Thyroid gland (tissue), 4 donors: ENCODE results near the gene ITPR3. TPM values are rescaled to one million over a fixed set of nuclear protein-coding genes. Genes with fewer than 3 reads are reported as not detected.
A peak's percentile ranks its signal among the peaks of the same experiment; 100 is the strongest.

Experiments
- DNase-seq, 2 donors: peaks; one replicate each; pipeline ENCODE4 v3.0.0-alpha.2; 2019
- H3K27ac ChIP-seq, 3 donors: fragments of 200-600 bp; sonication (generic); 1 replicate in 2 of 3; 2 replicates in 1 of 3; pipeline ENCODE4 v1.5.1; 2016 to 2019; ENCODE audit warnings: mild to moderate bottlenecking in 1 of 3, moderate library complexity in 1 of 3
- H3K27me3 ChIP-seq: fragments of 200-600 bp; sonication (generic); one replicate; pipeline ENCODE4 v1.5.1; 2019
- H3K36me3 ChIP-seq, 2 donors: fragments of 200-600 bp; sonication (generic); one replicate each; pipeline ENCODE4 v1.5.1; 2016 to 2019
- H3K4me1 ChIP-seq, 2 donors: fragments of 200-600 bp; sonication (generic); one replicate each; pipeline ENCODE4 v1.5.1; 2017 to 2019
- H3K4me3 ChIP-seq, 3 donors: fragments of 200-600 bp; sonication (generic); replicated peaks in 1 of 3; 1 replicate in 2 of 3; 2 replicates in 1 of 3; pipeline ENCODE4 v1.5.1; 2016; ENCODE audit warnings: mild to moderate bottlenecking in 1 of 3
- H3K9me3 ChIP-seq: fragments of 200-600 bp; sonication (generic); one replicate; pipeline ENCODE4 v1.5.1; 2017
- CTCF ChIP-seq, 6 experiments: fragments of 200-600 bp in 3 of 6; fragments of 450-650 bp in 3 of 6; sonication (generic) in 3 of 6; IDR thresholded peaks; one replicate each; pipeline ENCODE4 v1.5.1; 2016 to 2019; ENCODE audit warnings: antibody characterized with exemption in 6 of 6, mild to moderate bottlenecking in 2 of 6, inconsistent platforms in 1 of 6, moderate library complexity in 1 of 6
- POLR2A ChIP-seq, 2 donors: fragments of 450-650 bp; IDR thresholded peaks; one replicate each; pipeline ENCODE4 v1.6.1; 2017; ENCODE audit warnings: antibody characterized with exemption in 2 of 2, mild to moderate bottlenecking in 2 of 2, moderate library complexity in 1 of 2
- WGBS, 2 donors: methylation state at CpG; one replicate each; pipeline ENCODE4 v1.1.5; 2017; 5-methylcytosine and 5-hydroxymethylcytosine counted together
- intact Hi-C: fragments of 100-400 bp; cut with DNase I; formaldehyde crosslinking; loops from one replicate; pipeline ENCODE4 v1.15.1; 2023
- total RNA-seq, 4 donors: library from RNA; depleted of rRNA; stranded (reverse); fragments of >200 nt; gene quantifications; one replicate each; pipeline ENCODE4 v1.2.3, GENCODE V29; 2016

Gene ITPR3
- total RNA-seq, 4 donors from 2014 or later, result 77.8 to 145 (median 105) TPM

GRCh38 chr6:33633084-33633461 lies 12.0 kb downstream of the ITPR3 start:
- 43 to 48% methylated on average over 21 of the region's 21 CpGs for WGBS, 2 donors
- no peak for DNase-seq
- Histone ChIP-seq H3K36me3 (no peaks in the 10 kb centered on the region), H3K4me1 (peaks cover 48 to 63% of the 10 kb centered on the region in 2 donors), H3K4me3 (peak overlapping the region in 1 of 3 donors; percentile 17), H3K27ac (peak overlapping the region in 2 of 3 donors; percentile 52 to 76), H3K9me3 (no peaks in the 10 kb centered on the region), H3K27me3 (no peaks in the 10 kb centered on the region)
- intact Hi-C loops, result no loop called here
- no peak for TF ChIP-seq POLR2A (IDR thresholded peaks at IDR 0.05)
- TF ChIP-seq CTCF (IDR thresholded peaks at IDR 0.05), result no peak

DNA sequence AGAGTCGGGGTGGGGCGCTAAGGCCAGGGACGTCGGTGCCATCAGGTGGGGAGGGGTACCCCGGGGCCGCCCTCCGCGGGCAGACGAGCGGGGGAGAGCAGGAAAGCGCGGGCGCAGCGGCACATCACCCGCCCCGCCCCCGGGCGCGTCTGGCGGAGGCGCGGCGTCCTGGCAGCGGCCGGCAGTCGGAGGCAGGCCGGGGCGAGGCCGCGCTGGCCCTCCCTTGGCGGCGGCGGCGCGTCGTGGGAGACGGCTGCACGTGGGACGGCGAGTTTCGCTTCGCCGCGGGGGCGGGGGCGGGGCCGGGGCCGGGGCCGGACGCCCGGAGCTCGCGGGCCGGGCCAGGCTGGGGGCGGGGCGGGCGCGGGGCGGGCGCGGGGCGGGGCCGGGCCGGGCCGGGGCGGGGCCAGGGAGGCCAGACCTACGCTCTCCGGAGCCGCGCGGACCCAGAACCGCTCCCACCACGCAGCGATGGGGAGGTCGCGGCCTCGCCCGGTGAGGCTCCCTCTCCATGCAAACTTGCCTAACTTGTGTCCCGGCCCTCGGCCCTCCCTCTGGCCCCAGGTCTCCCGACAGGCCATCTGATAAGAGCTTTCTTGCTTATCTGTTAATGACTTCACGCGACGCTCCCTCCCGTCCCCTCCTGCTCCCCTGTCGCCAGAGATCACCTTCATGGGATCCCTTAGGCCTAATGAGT lies 12.5 kb downstream of the ITPR3 start:
- Histone ChIP-seq H3K36me3 (no peaks in the 10 kb centered on the region), H3K4me1 (peaks cover 43 to 57% of the 10 kb centered on the region in 2 donors), H3K9me3 (no peaks in the 10 kb centered on the region), H3K27me3 (no peaks in the 10 kb centered on the region), H3K4me3 (peak overlapping the region in 1 of 3 donors; percentile 32), H3K27ac (peak overlapping the region in 2 of 3 donors; percentile 52 to 76)
- intact Hi-C loops, result no loop called here
- 5 to 7% methylated on average over 11 to 22 of the region's 86 CpGs for WGBS, 2 donors
- peak; percentile 80 to 81 for DNase-seq
- TF ChIP-seq POLR2A (IDR thresholded peaks at IDR 0.05) (peak in 1 of 2 donors; percentile 26), CTCF (IDR thresholded peaks at IDR 0.05) (no peak)

- Histone ChIP-seq H3K36me3 (no peaks in the 10 kb centered on the region), H3K27me3 (no peaks in the 10 kb centered on the region), H3K9me3 (no peaks in the 10 kb centered on the region), H3K4me1 (peaks cover 38 to 55% of the 10 kb centered on the region in 2 donors), H3K4me3 (peak overlapping the region in 1 of 3 donors; percentile 32), H3K27ac (peak overlapping the region in 1 of 3 donors; percentile 70)
- intact Hi-C loops, result no loop called here
- TF ChIP-seq CTCF (IDR thresholded peaks at IDR 0.05), result no peak
- peak in 1 of 2 donors; percentile 56 for TF ChIP-seq POLR2A (IDR thresholded peaks at IDR 0.05)
- peak; percentile 76 to 78 for DNase-seq
- 11 to 15% methylated on average over 10 to 15 of the region's 15 CpGs for WGBS, 2 donors
Observed at GRCh38 chr6:33634161-33634727, 13.1 kb downstream of the ITPR3 start.

DNA sequence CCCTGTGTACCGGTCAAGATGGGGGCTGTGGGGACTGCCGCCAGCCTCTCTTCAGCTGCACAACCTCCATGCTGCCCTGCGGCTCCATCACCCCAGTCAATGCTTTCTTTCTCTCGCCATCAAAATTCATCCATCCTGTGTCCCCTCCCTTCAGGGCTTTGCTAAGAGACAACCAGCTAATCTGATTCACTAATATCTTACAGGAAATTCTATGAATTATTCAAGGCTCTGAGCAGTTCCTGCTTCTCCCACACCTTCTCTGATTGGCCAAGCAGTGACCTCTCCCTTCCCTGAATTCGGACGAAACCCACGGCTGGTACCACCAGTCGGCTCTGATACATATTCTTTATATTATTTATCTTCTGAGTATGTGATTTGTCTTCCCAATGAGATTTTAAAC lies 13.8 kb downstream of the ITPR3 start:
- Histone ChIP-seq H3K36me3 (no peaks in the 10 kb centered on the region), H3K9me3 (no peaks in the 10 kb centered on the region), H3K27me3 (no peaks in the 10 kb centered on the region), H3K4me3 (no peak overlapping the region), H3K4me1 (peaks cover 35 to 50% of the 10 kb centered on the region in 2 donors), H3K27ac (peak overlapping the region in 1 of 3 donors; percentile 6)
- TF ChIP-seq POLR2A (IDR thresholded peaks at IDR 0.05), result no peak
- TF ChIP-seq CTCF (IDR thresholded peaks at IDR 0.05), result no peak
- DNase-seq, result no peak
- intact Hi-C loops, result loop anchor here (5.0 kb wide), 1 partner anchor 52 kb away; no protein-coding TSS in a partner anchor
- WGBS, 2 donors, result 80 to 82% methylated on average over 8 of the region's 8 CpGs

- Histone ChIP-seq H3K9me3 (no peaks in the 10 kb centered on the region), H3K27me3 (no peaks in the 10 kb centered on the region), H3K36me3 (peaks cover 0 to 6% of the 10 kb centered on the region in 2 donors), H3K4me3 (no peak overlapping the region), H3K4me1 (peaks cover 25 to 37% of the 10 kb centered on the region in 2 donors), H3K27ac (no peak overlapping the region)
- no peak for DNase-seq
- WGBS, 2 donors, result 94 to 95% methylated on average over 11 of the region's 11 CpGs
- intact Hi-C loops, result loop anchor here (5.0 kb wide), 1 partner anchor 51 kb away; no protein-coding TSS in a partner anchor
- no peak for TF ChIP-seq CTCF (IDR thresholded peaks at IDR 0.05)
- TF ChIP-seq POLR2A (IDR thresholded peaks at IDR 0.05), result no peak
Observed at GRCh38 chr6:33636655-33637054, 15.5 kb downstream of the ITPR3 start.
